GM21447 (cell line): ENCODE results near the gene QPRT.
"Not testable (repeated sequence)": the region's sequence is repeated elsewhere in the genome, so short reads cannot be mapped to it uniquely, and the experiment has no call there.

ENCODE experiments used
- ATAC-seq: cut with Tn5 transposase; IDR thresholded peaks from one replicate; pipeline ENCODE4 v1.9.1; 2021; ENCODE audit not compliant: unreplicated experiment

The QPRT gene

GRCh38 chr16:29678691-29679267 is at the start of gene QPRT:
TSS of gene QPRT (plus strand) at chr16:29679180. CDS start at chr16:29679198, 18 bp downstream.
- ATAC-seq, result no peak

- not testable (repeated sequence) for ATAC-seq
Observed at GRCh38 chr16:29629318-29629717, 49.7 kb upstream of the QPRT start.

GRCh38 chr16:29631658-29632057 is 47.3 kb upstream of the QPRT start:
- not testable (repeated sequence) for ATAC-seq

GRCh38 chr16:29635902-29636301 is 43.1 kb upstream of the QPRT start:
- not testable (repeated sequence) for ATAC-seq

GRCh38 chr16:29636368-29636767 is 42.6 kb upstream of the QPRT start:
- not testable (repeated sequence) for ATAC-seq

- ATAC-seq, result not testable (repeated sequence)
Observed at GRCh38 chr16:29638751-29639150, 40.2 kb upstream of the QPRT start.

- no peak for ATAC-seq
Observed at GRCh38 chr16:29641561-29641960, 37.4 kb upstream of the QPRT start.

- ATAC-seq, result no peak
Observed at GRCh38 chr16:29643596-29643995, 35.4 kb upstream of the QPRT start.

- peak; percentile 68 for ATAC-seq
Observed at GRCh38 chr16:29644338-29644857, 34.6 kb upstream of the QPRT start.

GRCh38 chr16:29644973-29645693 is 33.8 kb upstream of the QPRT start:
- ATAC-seq, result no peak

GRCh38 chr16:29645694-29646187 is 33.2 kb upstream of the QPRT start:
- no peak for ATAC-seq

- no peak for ATAC-seq
Observed at GRCh38 chr16:29646947-29647346, 32.0 kb upstream of the QPRT start.

GRCh38 chr16:29649588-29650494 is 29.1 kb upstream of the QPRT start:
- ATAC-seq, result no peak

GRCh38 chr16:29650771-29651170 is 28.2 kb upstream of the QPRT start:
- ATAC-seq, result no peak

GRCh38 chr16:29651774-29652349 is 27.1 kb upstream of the QPRT start:
- no peak for ATAC-seq

GRCh38 chr16:29653471-29653870 is 25.5 kb upstream of the QPRT start:
- no peak for ATAC-seq

- not testable (repeated sequence) for ATAC-seq
Observed at GRCh38 chr16:29653890-29654289, 25.1 kb upstream of the QPRT start.

- no peak for ATAC-seq
Observed at GRCh38 chr16:29656688-29657523, 22.1 kb upstream of the QPRT start.

GRCh38 chr16:29658705-29659104 is 20.3 kb upstream of the QPRT start:
- no peak for ATAC-seq
